ENCODE results near the gene BCL2A1. TPM values are rescaled to one million over a fixed set of nuclear protein-coding genes. Genes with fewer than 3 reads are reported as not detected.
"Not testable (repeated sequence)": the region's sequence is repeated elsewhere in the genome, so short reads cannot be mapped to it uniquely, and the experiment has no call there.

BCL2A1 gene
- total and polyA plus RNA-seq, 7 experiments from 2014 or later = 27.3 to 119 (median 29.9) TPM

- H3K27me3 ChIP-seq (ENCODE audit: control insufficient read depth in 2 of 2, insufficient read depth in 2 of 2, low read length in 2 of 2); H3K27ac ChIP-seq (ENCODE audit: low read depth, low read length); CTCF ChIA-PET; H3K27ac Mint-ChIP-seq; DNase-seq; H3K4me3 ChIP-seq (ENCODE audit: low read length); ATAC-seq; H3K4me3 Mint-ChIP-seq: not testable (repeated sequence)
- Mint-ChIP-seq H3K9me3 (peaks cover 0 to 30% (median 13%) of the 10 kb centered on the region in 11 donors), H3K36me3 (peaks cover 5 to 25% (median 10%) of the 10 kb centered on the region in 5 donors), H3K27me3 (peaks cover 0 to 11% (median 0%) of the 10 kb centered on the region in 5 donors), H3K4me1 (peaks cover 7 to 30% (median 24%) of the 10 kb centered on the region in 7 donors)
- peaks cover 0 to 12% (median 0%) of the 10 kb centered on the region in 3 experiments for H3K36me3 ChIP-seq (ENCODE audit: control insufficient read depth in 2 of 3, insufficient read depth in 3 of 3, low read length in 3 of 3)
- POLR2A ChIA-PET = interaction anchor here (1.2 kb wide), 1 partner anchor 30 kb away, joined by 3 read pairs; no protein-coding TSS in a partner anchor
- peaks cover 0 to 10% (median 0%) of the 10 kb centered on the region in 3 experiments for H3K9me3 ChIP-seq (ENCODE audit: control insufficient read depth in 2 of 3, low read length in 3 of 3)
- intact Hi-C loops (cut with micrococcal nuclease) = loop anchor here in 1 of 2 donors (10.0 kb wide), 1 partner anchor 51 kb away; no protein-coding TSS in a partner anchor
- H3K4me1 ChIP-seq (ENCODE audit: control insufficient read depth in 2 of 2, insufficient read depth in 2 of 2, low read length in 2 of 2) = peaks cover 11 to 14% of the 10 kb centered on the region in 2 donors
Observed at GRCh38 chr15:79926116-79926515, 44.9 kb downstream of the BCL2A1 start.

GRCh38 chr15:79924379-79924778 lies 46.6 kb downstream of the BCL2A1 start:
- Histone ChIP-seq H3K27me3 (ENCODE audit: control insufficient read depth in 2 of 2, insufficient read depth in 2 of 2, low read length in 2 of 2) (no peaks in the 10 kb centered on the region), H3K9me3 (ENCODE audit: control insufficient read depth in 2 of 3, low read length in 3 of 3) (peaks cover 0 to 23% (median 3%) of the 10 kb centered on the region in 3 experiments), H3K4me3 (ENCODE audit: low read length) (peak overlapping the region; percentile 98), H3K27ac (ENCODE audit: low read depth, low read length) (peak overlapping the region; percentile 96), H3K36me3 (ENCODE audit: control insufficient read depth in 2 of 3, insufficient read depth in 3 of 3, low read length in 3 of 3) (peaks cover 0 to 21% (median 0%) of the 10 kb centered on the region in 3 experiments), H3K4me1 (ENCODE audit: control insufficient read depth in 2 of 2, insufficient read depth in 2 of 2, low read length in 2 of 2) (peaks cover 11 to 14% of the 10 kb centered on the region in 2 donors)
- POLR2A ChIA-PET = interaction anchor here (0.7 to 4.6 kb wide), 2 partner anchors 44 to 45 kb away, joined by 3 to 121 read pairs; partner anchors contain the start of gene BCL2A1
- DNase-seq (no peak), ATAC-seq (no peak)
- peaks cover 7 to 30% (median 24%) of the 10 kb centered on the region in 7 donors for H3K4me1 Mint-ChIP-seq
- H3K4me3 Mint-ChIP-seq = peak overlapping the region; percentile 25 to 98 (median 80)
- H3K27ac Mint-ChIP-seq = peak overlapping the region in 8 of 9 donors; percentile 43 to 97 (median 86)
- H3K9me3 Mint-ChIP-seq = peaks cover 0 to 47% (median 25%) of the 10 kb centered on the region in 11 donors
- intact Hi-C loops (cut with micrococcal nuclease) = loop anchor here (5.0 to 10.0 kb wide), 6 partner anchors 50 to 1487 kb away; partner anchors contain the start of genes IREB2 (in 1 of the 2), MORF4L1 (in 1 of the 2), TLNRD1 (in 1 of the 2) and TMED3 (in 1 of the 2)
- H3K27me3 Mint-ChIP-seq = peaks cover 0 to 3% (median 0%) of the 10 kb centered on the region in 5 donors
- H3K36me3 Mint-ChIP-seq = peaks cover 5 to 39% (median 23%) of the 10 kb centered on the region in 5 donors
- CTCF ChIA-PET = no interaction called here

GRCh38 chr15:79923515-79924169 lies 47.4 kb downstream of the BCL2A1 start:
- H3K27ac Mint-ChIP-seq = peak overlapping the region; percentile 95 to 98 (median 97)
- peaks cover 11 to 14% of the 10 kb centered on the region in 2 donors for H3K4me1 ChIP-seq (ENCODE audit: control insufficient read depth in 2 of 2, insufficient read depth in 2 of 2, low read length in 2 of 2)
- no peaks in the 10 kb centered on the region for H3K27me3 Mint-ChIP-seq
- peaks cover 9 to 30% (median 24%) of the 10 kb centered on the region in 7 donors for H3K4me1 Mint-ChIP-seq
- peak overlapping the region; percentile 90 to 98 (median 94) for H3K4me3 Mint-ChIP-seq
- POLR2A ChIA-PET = interaction anchor here (0.6 to 4.6 kb wide), 20 partner anchors 9 to 613 kb away, joined by 3 to 136 read pairs (median 4); partner anchors contain the start of genes BCL2A1, MTHFS, TMED3 and ZFAND6
- H3K36me3 ChIP-seq (ENCODE audit: control insufficient read depth in 2 of 3, insufficient read depth in 3 of 3, low read length in 3 of 3) = peaks cover 0 to 27% (median 0%) of the 10 kb centered on the region in 3 experiments
- H3K9me3 ChIP-seq (ENCODE audit: control insufficient read depth in 2 of 3, low read length in 3 of 3) = peaks cover 0 to 29% (median 3%) of the 10 kb centered on the region in 3 experiments
- H3K36me3 Mint-ChIP-seq = peaks cover 5 to 43% (median 30%) of the 10 kb centered on the region in 5 donors
- H3K9me3 Mint-ChIP-seq = peaks cover 4 to 54% (median 31%) of the 10 kb centered on the region in 11 donors
- DNase-seq (peak; percentile 95 to 100 (median 99)), ATAC-seq (peak; percentile 98)
- peak overlapping the region; percentile 96 for H3K27ac ChIP-seq (ENCODE audit: low read depth, low read length)
- H3K4me3 ChIP-seq (ENCODE audit: low read length) = peak overlapping the region; percentile 98
- no peaks in the 10 kb centered on the region for H3K27me3 ChIP-seq (ENCODE audit: control insufficient read depth in 2 of 2, insufficient read depth in 2 of 2, low read length in 2 of 2)
- CTCF ChIA-PET = interaction anchor here (0.5 to 1.0 kb wide), 4 partner anchors 70 to 1475 kb away, joined by 3 read pairs; no protein-coding TSS in a partner anchor
- intact Hi-C loops (cut with micrococcal nuclease) = loop anchor here (1.0 to 10.0 kb wide), 16 partner anchors 15 to 1486 kb away; partner anchors contain the start of genes FAH (in 2 of the 2), TMED3 (in 2 of the 2), ZFAND6 (in 2 of the 2) and BCL2A1 (in 1 of the 2)

GRCh38 chr15:79923079-79923514 lies 47.9 kb downstream of the BCL2A1 start:
- H3K27me3 Mint-ChIP-seq = no peaks in the 10 kb centered on the region
- H3K4me3 ChIP-seq (ENCODE audit: low read length) = peak overlapping the region; percentile 98
- peak overlapping the region; percentile 95 to 98 (median 97) for H3K27ac Mint-ChIP-seq
- ChIA-PET CTCF (interaction anchor here (0.5 to 1.0 kb wide), 4 partner anchors 70 to 1474 kb away, joined by 3 read pairs; no protein-coding TSS in a partner anchor), POLR2A (interaction anchor here (0.6 to 4.6 kb wide), 23 partner anchors 8 to 613 kb away, joined by 3 to 136 read pairs (median 5); partner anchors contain the start of genes BCL2A1, MTHFS, TMED3 and ZFAND6)
- H3K4me1 ChIP-seq (ENCODE audit: control insufficient read depth in 2 of 2, insufficient read depth in 2 of 2, low read length in 2 of 2) = peaks cover 11 to 14% of the 10 kb centered on the region in 2 donors
- ATAC-seq (peak; percentile 44), DNase-seq (peak in 3 of 9 donors; percentile 76 to 80 (median 76))
- peak overlapping the region; percentile 90 to 98 (median 94) for H3K4me3 Mint-ChIP-seq
- intact Hi-C loops (cut with micrococcal nuclease) = loop anchor here (1.0 to 10.0 kb wide), 16 partner anchors 14 to 1486 kb away; partner anchors contain the start of genes FAH (in 2 of the 2), TMED3 (in 2 of the 2), ZFAND6 (in 2 of the 2) and BCL2A1 (in 1 of the 2)
- peaks cover 0 to 33% (median 3%) of the 10 kb centered on the region in 3 experiments for H3K9me3 ChIP-seq (ENCODE audit: control insufficient read depth in 2 of 3, low read length in 3 of 3)
- no peaks in the 10 kb centered on the region for H3K27me3 ChIP-seq (ENCODE audit: control insufficient read depth in 2 of 2, insufficient read depth in 2 of 2, low read length in 2 of 2)
- peaks cover 0 to 27% (median 0%) of the 10 kb centered on the region in 3 experiments for H3K36me3 ChIP-seq (ENCODE audit: control insufficient read depth in 2 of 3, insufficient read depth in 3 of 3, low read length in 3 of 3)
- peaks cover 5 to 47% (median 34%) of the 10 kb centered on the region in 5 donors for H3K36me3 Mint-ChIP-seq
- peak overlapping the region; percentile 96 for H3K27ac ChIP-seq (ENCODE audit: low read depth, low read length)
- peaks cover 9 to 30% (median 24%) of the 10 kb centered on the region in 7 donors for H3K4me1 Mint-ChIP-seq
- peaks cover 4 to 60% (median 31%) of the 10 kb centered on the region in 11 donors for H3K9me3 Mint-ChIP-seq

GRCh38 chr15:79922512-79923078 lies 48.4 kb downstream of the BCL2A1 start:
- Histone ChIP-seq H3K36me3 (ENCODE audit: control insufficient read depth in 2 of 3, insufficient read depth in 3 of 3, low read length in 3 of 3) (peaks cover 0 to 27% (median 0%) of the 10 kb centered on the region in 3 experiments), H3K4me3 (ENCODE audit: low read length) (peak overlapping the region; percentile 98), H3K27ac (ENCODE audit: low read depth, low read length) (peak overlapping the region; percentile 96), H3K4me1 (ENCODE audit: control insufficient read depth in 2 of 2, insufficient read depth in 2 of 2, low read length in 2 of 2) (peaks cover 11 to 14% of the 10 kb centered on the region in 2 donors), H3K9me3 (ENCODE audit: control insufficient read depth in 2 of 3, low read length in 3 of 3) (peaks cover 0 to 38% (median 3%) of the 10 kb centered on the region in 3 experiments), H3K27me3 (ENCODE audit: control insufficient read depth in 2 of 2, insufficient read depth in 2 of 2, low read length in 2 of 2) (no peaks in the 10 kb centered on the region)
- Mint-ChIP-seq H3K4me1 (peaks cover 9 to 30% (median 24%) of the 10 kb centered on the region in 7 donors), H3K9me3 (peaks cover 6 to 65% (median 34%) of the 10 kb centered on the region in 11 donors), H3K36me3 (peaks cover 5 to 52% (median 39%) of the 10 kb centered on the region in 5 donors), H3K27me3 (no peaks in the 10 kb centered on the region), H3K27ac (peak overlapping the region; percentile 84 to 98 (median 97)), H3K4me3 (peak overlapping the region; percentile 90 to 98 (median 94))
- intact Hi-C loops (cut with micrococcal nuclease) = loop anchor here (1.0 to 10.0 kb wide), 16 partner anchors 14 to 1485 kb away; partner anchors contain the start of genes FAH (in 2 of the 2), TMED3 (in 2 of the 2), ZFAND6 (in 2 of the 2) and BCL2A1 (in 1 of the 2)
- ATAC-seq = no peak
- POLR2A ChIA-PET = interaction anchor here (0.6 to 4.6 kb wide), 20 partner anchors 9 to 238 kb away, joined by 3 to 136 read pairs (median 5); partner anchors contain the start of genes BCL2A1, MTHFS and ZFAND6
- CTCF ChIA-PET = interaction anchor here (0.7 to 1.0 kb wide), 3 partner anchors 43 to 1474 kb away, joined by 3 to 4 read pairs (median 3); no protein-coding TSS in a partner anchor
- DNase-seq = peak in 1 of 9 donors; percentile 10

All from naive thymus-derived CD4-positive, alpha-beta T cell (primary cell).